GM12865 (cell line): ENCODE data around the gene MINDY1.

Experiments used
- DNase-seq: peaks from one replicate; pipeline ENCODE4 v3.0.0; 2010; ENCODE audit warnings: low read depth
- H3K4me3 ChIP-seq: 2 replicates; pipeline ENCODE4 v1.5.1; 2011; ENCODE audit warnings: mild to moderate bottlenecking, low read depth, low read length, control low read depth
- TF ChIP-seq, protein P1 (sequence below): IDR thresholded peaks from 2 replicates; pipeline ENCODE4 v1.5.1; 2011; ENCODE audit warnings: low read length, control low read depth, low read depth, inconsistent platforms; ENCODE audit not compliant: insufficient read depth; ENCODE audit errors: missing control alignments

Gene MINDY1

DNA sequence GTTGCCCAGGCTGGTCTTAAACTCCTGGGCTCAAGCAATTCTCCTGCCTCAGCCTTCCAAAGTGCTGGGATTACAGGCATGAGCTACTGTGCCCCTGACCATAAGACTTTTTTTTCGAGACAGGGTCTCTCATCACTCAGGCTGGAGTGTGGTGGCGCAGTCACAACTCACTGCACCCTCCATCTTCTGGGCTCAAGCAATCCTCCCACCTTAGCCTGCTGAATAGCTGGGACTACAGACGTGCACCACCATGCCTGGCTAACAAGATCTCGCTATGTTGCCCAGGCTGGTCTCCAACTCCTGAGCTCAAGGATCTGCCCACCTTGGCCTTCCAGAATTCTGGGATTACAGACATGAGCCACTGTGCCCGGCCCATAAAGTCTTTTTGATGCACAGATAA, 42.8 kb upstream of the MINDY1 start:
- H3K4me3 ChIP-seq, result no peak overlapping the region
- DNase-seq, result no peak
- TF ChIP-seq, protein P1, sequence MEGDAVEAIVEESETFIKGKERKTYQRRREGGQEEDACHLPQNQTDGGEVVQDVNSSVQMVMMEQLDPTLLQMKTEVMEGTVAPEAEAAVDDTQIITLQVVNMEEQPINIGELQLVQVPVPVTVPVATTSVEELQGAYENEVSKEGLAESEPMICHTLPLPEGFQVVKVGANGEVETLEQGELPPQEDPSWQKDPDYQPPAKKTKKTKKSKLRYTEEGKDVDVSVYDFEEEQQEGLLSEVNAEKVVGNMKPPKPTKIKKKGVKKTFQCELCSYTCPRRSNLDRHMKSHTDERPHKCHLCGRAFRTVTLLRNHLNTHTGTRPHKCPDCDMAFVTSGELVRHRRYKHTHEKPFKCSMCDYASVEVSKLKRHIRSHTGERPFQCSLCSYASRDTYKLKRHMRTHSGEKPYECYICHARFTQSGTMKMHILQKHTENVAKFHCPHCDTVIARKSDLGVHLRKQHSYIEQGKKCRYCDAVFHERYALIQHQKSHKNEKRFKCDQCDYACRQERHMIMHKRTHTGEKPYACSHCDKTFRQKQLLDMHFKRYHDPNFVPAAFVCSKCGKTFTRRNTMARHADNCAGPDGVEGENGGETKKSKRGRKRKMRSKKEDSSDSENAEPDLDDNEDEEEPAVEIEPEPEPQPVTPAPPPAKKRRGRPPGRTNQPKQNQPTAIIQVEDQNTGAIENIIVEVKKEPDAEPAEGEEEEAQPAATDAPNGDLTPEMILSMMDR, result no peak

DNA sequence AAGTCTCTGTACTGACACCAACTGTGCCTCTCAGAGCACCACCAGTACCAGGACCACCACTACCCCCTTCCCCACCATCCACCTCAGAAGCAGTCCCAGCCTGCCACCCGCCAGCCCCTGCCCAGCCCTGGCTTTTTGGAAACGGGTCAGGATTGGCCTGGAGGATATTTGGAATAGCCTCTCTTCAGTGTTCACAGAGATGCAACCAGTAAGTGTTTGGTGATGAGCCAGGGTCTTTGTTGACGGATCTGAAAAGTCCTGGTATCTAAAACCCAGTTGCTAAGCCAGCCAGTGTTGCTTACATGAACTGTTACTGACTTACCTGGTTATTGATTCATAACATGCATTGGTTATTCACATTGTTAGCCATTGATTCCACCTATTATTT, 41.9 kb upstream of the MINDY1 start:
- TF ChIP-seq, protein P1, result no peak
- no peak for DNase-seq

DNA sequence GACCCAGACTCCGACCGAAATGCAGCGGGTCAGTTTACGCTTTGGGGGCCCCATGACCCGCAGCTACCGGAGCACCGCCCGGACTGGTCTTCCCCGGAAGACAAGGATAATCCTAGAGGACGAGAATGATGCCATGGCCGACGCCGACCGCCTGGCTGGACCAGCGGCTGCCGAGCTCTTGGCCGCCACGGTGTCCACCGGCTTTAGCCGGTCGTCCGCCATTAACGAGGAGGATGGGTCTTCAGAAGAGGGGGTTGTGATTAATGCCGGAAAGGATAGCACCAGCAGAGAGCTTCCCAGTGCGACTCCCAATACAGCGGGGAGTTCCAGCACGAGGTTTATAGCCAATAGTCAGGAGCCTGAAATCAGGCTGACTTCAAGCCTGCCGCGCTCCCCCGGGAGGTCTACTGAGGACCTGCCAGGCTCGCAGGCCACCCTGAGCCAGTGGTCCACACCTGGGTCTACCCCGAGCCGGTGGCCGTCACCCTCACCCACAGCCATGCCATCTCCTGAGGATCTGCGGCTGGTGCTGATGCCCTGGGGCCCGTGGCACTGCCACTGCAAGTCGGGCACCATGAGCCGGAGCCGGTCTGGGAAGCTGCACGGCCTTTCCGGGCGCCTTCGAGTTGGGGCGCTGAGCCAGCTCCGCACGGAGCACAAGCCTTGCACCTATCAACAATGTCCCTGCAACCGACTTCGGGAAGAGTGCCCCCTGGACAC, 41.4 kb upstream of the MINDY1 start:
- TF ChIP-seq, protein P1, result peak; percentile 68
- H3K4me3 ChIP-seq, result peak overlapping the region; percentile 79
- DNase-seq, result peak; percentile 84

More for the DNA sequence above, 41.9 kb upstream of the MINDY1 start:
- peak overlapping the region; percentile 79 for H3K4me3 ChIP-seq

DNA sequence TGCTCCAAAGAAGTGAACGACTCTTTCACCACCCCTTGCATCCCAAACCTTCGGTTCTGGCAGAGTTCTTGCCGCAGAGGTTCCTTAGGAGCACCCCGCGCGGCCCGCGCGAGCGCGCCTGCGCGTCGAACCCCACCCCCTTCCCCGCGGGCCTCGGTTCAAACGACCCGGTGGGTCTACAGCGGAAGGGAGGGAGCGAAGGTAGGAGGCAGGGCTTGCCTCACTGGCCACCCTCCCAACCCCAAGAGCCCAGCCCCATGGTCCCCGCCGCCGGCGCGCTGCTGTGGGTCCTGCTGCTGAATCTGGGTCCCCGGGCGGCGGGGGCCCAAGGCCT, 40.9 kb upstream of the MINDY1 start, which contains the start of gene C1orf56:
Gene C1orf56 (plus strand): TSS at position 161 of the 334 bp plus-strand sequence. CDS start 97 bp downstream, at position 258.
- peak; percentile 78 for DNase-seq
- peak within 1 kb of the TSS; percentile 79 for H3K4me3 ChIP-seq
- TF ChIP-seq, protein P1, result no peak

DNA sequence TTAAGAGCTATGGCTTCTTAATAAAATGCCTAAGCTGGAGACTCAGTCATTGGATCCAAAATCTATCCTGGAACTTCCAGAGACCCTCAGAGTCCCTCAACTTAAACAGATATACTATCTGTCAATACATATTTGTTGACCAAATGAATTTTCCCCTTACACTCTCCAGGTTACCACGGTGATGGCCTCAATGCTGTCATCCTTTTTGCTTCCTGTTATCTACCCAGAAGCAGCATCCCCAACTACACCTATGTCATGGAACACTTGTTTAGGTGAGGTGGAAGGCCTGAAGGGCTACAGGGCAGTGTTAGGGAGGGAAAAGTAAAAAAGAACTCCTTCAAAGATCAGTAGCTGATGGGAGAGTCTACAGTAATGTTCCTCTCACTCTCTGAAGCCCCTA, 36.5 kb upstream of the MINDY1 start:
- TF ChIP-seq, protein P1, result no peak
- no peak overlapping the region for H3K4me3 ChIP-seq
- no peak for DNase-seq

DNA sequence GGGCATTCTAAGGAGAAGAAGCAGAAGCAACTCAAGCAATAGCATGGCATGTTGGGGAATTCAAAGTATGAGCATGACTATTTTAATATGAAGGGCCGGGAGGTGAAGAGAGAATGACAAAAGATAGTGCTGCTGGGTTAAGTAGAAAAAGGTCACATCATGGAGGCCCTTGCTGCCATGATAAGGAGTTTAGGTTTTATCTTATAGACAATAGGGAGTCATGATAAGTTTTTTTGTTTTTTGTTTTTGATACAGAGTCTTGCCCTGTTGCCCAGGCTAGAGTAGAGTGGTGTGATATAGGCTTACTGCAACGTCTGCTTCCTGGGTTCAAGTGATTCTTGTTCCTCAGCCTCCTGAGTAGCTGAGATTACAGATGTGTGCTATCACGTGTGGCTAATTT, 32.8 kb upstream of the MINDY1 start:
- TF ChIP-seq, protein P1, result no peak
- no peak overlapping the region for H3K4me3 ChIP-seq
- no peak for DNase-seq

DNA sequence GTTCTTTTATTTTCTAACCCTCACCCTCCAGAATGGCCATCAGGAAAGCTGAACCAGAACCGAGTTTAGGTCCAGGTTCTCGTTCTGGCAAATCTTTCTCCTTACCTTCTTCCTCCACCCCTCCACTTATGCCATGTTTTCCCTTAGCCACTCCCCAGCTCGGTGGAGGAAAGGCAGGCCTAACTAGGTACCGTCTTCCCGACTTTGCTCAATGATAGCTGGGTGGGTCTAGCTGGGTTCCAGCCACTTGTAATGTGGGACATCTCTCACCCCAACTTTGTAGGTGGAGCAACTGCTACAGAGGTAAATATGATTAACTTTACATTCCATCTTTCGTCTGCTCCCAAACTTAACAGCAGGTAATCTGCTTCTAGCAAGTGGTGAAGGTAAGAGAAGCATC, 30.3 kb upstream of the MINDY1 start:
- no peak for DNase-seq
- no peak overlapping the region for H3K4me3 ChIP-seq
- TF ChIP-seq, protein P1, result no peak
